DND-41 (cell line): ENCODE measurements around the gene B3GNT5.

Experiments
- EZH2 ChIP-seq: IDR thresholded peaks from 3 replicates; pipeline ENCODE4 v1.6.1; 2012; ENCODE audit warnings: borderline replicate concordance, low read depth, mild to moderate bottlenecking, moderate library complexity, low read length, inconsistent platforms; ENCODE audit not compliant: severe bottlenecking
- TF ChIP-seq, protein P1 (sequence below): IDR thresholded peaks from 2 replicates; pipeline ENCODE4 v1.5.1; 2012; ENCODE audit warnings: borderline replicate concordance, low read length, moderate library complexity, mild to moderate bottlenecking; ENCODE audit not compliant: poor library complexity, severe bottlenecking; ENCODE audit errors: extremely low read depth

DNA sequence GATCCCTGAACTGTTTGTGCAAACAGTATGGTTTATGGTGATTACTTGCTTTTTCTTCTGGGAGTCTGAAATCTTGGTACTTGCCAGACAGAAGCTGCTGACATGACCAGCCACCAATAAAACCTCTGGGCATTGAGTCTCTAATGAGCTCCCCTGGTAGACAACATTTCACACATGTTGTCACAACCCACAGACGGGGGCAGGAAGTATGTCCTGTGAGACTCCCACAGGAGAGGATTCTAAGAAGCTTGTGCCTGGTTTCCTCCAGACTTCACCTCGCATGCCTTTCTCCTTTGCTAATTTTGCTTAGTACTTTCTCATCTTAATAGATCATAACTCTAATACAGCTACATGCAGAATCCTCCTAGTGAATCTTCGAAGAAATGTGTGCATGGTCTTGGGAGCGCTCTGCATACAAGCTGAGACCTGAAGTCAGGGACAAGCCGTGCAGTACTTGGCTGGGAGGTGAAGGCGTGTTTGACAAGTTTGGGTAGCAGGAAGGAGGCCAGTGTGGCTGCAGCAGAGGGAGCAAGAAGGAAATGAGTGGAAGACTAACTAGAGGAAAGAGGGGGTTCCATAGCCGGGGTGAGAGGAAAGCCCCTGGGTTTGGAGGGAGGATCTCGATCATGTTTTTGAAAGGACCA lies 49.0 kb downstream of the B3GNT5 start:
- TF ChIP-seq, protein P1, sequence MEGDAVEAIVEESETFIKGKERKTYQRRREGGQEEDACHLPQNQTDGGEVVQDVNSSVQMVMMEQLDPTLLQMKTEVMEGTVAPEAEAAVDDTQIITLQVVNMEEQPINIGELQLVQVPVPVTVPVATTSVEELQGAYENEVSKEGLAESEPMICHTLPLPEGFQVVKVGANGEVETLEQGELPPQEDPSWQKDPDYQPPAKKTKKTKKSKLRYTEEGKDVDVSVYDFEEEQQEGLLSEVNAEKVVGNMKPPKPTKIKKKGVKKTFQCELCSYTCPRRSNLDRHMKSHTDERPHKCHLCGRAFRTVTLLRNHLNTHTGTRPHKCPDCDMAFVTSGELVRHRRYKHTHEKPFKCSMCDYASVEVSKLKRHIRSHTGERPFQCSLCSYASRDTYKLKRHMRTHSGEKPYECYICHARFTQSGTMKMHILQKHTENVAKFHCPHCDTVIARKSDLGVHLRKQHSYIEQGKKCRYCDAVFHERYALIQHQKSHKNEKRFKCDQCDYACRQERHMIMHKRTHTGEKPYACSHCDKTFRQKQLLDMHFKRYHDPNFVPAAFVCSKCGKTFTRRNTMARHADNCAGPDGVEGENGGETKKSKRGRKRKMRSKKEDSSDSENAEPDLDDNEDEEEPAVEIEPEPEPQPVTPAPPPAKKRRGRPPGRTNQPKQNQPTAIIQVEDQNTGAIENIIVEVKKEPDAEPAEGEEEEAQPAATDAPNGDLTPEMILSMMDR, result no peak
- TF ChIP-seq EZH2, result no peak
